ENCODE data around the gene NKIRAS2.

DNA sequence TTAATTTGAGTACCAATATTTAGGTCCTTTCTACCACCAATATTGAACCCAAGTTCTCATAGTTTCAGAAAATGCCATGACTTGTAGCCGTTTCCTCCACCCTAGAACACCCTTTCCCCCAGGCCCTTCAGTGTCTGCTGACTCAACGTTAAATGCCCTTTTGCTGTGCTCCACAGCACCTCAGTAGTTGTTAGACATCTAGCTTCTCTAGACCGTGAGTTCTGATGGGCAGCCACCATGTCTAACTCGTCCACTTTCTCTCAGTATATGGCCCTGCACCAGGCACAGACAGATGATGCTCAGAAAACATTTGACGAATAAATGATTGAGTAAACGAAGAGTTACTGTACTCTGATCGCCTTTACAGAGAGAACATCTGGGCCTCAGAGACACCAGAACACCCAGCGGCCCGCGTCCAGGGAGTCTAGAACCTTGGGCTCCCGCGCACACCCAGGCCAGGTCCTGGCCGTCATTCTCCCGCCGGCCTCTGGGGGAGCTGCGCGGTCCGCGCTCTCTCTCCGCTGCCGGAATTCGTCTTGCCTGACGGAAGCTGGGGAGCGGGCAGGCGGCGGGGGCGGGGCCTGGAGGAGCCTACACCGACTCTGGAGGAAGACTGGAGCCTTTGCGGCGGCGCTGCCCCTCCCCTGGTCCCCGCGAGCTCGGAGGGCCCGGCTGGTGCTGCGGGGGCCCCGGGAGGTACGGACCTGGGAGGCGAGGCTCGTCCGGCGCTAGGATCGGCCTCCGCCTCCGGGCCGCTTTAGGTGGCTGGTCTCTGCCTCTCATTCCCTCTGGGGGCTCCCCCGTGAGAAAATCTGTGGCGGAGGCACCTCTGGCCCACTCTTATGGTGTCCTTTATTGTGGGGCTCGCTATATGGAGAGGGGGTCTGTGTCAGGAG is at the start of gene NKIRAS2:
- TF ChIP-seq, protein P1, sequence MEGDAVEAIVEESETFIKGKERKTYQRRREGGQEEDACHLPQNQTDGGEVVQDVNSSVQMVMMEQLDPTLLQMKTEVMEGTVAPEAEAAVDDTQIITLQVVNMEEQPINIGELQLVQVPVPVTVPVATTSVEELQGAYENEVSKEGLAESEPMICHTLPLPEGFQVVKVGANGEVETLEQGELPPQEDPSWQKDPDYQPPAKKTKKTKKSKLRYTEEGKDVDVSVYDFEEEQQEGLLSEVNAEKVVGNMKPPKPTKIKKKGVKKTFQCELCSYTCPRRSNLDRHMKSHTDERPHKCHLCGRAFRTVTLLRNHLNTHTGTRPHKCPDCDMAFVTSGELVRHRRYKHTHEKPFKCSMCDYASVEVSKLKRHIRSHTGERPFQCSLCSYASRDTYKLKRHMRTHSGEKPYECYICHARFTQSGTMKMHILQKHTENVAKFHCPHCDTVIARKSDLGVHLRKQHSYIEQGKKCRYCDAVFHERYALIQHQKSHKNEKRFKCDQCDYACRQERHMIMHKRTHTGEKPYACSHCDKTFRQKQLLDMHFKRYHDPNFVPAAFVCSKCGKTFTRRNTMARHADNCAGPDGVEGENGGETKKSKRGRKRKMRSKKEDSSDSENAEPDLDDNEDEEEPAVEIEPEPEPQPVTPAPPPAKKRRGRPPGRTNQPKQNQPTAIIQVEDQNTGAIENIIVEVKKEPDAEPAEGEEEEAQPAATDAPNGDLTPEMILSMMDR (IDR thresholded peaks at IDR 0.05; ENCODE audit: borderline replicate concordance, extremely low read depth, low read length, poor library complexity, severe bottlenecking), result peak; percentile 96
- TF ChIP-seq EZH2 (IDR thresholded peaks at IDR 0.05; ENCODE audit: borderline replicate concordance, low read depth, low read length, severe bottlenecking), result no peak

Data from DND-41 (cell line).